A549 (cell line): ENCODE data around the gene LRFN3.

ENCODE experiments used
- CHD2 ChIP-seq: fragments of 150-350 bp; IDR thresholded peaks from 2 replicates; pipeline ENCODE4 v1.6.1; 2014; ENCODE audit warnings: low read length; ENCODE audit not compliant: partially characterized antibody
- EHMT2 ChIP-seq: fragments of 200-600 bp; sonication (generic); IDR thresholded peaks from 2 replicates; pipeline ENCODE4 v1.6.1; 2016; ENCODE audit warnings: antibody characterized with exemption, low read depth, mild to moderate bottlenecking, moderate library complexity
- EP300 ChIP-seq, 2 experiments: fragments of >200 bp; sonication (Bioruptor Twin); formaldehyde crosslinking; IDR thresholded peaks; 2 replicates in 1 of 2; 3 replicates in 1 of 2; pipeline ENCODE4 v1.6.1; 2016 to 2017
- JUN ChIP-seq, 2 experiments: fragments of >200 bp; sonication (Bioruptor Twin); formaldehyde crosslinking; IDR thresholded peaks; 2 replicates in 1 of 2; 3 replicates in 1 of 2; pipeline ENCODE4 v1.6.1; 2016 to 2017
- TF ChIP-seq, protein P1 (sequence below): IDR thresholded peaks from 2 replicates; pipeline ENCODE4 v1.6.1; 2012
- TF ChIP-seq, protein P2 (sequence below): fragments of 250-450 bp; sonication (Bioruptor Pico); IDR thresholded peaks from 2 replicates; pipeline ENCODE4 v1.5.0; 2021; ENCODE audit warnings: mild to moderate bottlenecking, moderate library complexity, borderline replicate concordance
- TF ChIP-seq, protein P3 (sequence below): fragments of 450-650 bp; IDR thresholded peaks from 2 replicates; pipeline ENCODE4 v1.6.1; 2014; ENCODE audit warnings: antibody characterized with exemption
- TF ChIP-seq, protein P4 (sequence below): fragments of >200 bp; sonication (Bioruptor Twin); formaldehyde crosslinking; IDR thresholded peaks from 3 replicates; pipeline ENCODE4 v1.5.1; 2016

DNA sequence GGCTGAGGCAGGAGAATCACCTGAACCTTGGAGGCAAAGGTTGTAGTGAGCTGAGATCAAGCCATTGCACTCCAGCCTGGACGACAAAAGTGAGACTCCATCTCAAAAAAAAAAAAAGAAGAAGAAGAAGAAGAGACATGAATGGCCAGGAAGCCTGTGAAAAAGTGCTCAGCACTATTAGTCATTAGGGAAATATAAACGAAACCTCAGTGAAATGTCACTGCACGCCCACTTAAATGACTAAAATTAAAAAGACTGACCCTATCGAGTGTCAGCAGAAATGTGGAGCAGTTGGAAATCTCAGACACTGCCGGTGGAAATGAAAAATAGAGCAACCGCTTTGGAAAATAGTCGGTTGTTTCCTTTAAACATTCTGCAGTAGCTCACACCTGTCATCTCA lies 22.6 kb upstream of the LRFN3 start:
- TF ChIP-seq, protein P1, sequence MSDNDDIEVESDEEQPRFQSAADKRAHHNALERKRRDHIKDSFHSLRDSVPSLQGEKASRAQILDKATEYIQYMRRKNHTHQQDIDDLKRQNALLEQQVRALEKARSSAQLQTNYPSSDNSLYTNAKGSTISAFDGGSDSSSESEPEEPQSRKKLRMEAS: no peak
- no peak for TF ChIP-seq EP300 (IDR thresholded peaks at IDR 0.05)
- no peak for TF ChIP-seq JUN (IDR thresholded peaks at IDR 0.05)
- TF ChIP-seq, protein P2, sequence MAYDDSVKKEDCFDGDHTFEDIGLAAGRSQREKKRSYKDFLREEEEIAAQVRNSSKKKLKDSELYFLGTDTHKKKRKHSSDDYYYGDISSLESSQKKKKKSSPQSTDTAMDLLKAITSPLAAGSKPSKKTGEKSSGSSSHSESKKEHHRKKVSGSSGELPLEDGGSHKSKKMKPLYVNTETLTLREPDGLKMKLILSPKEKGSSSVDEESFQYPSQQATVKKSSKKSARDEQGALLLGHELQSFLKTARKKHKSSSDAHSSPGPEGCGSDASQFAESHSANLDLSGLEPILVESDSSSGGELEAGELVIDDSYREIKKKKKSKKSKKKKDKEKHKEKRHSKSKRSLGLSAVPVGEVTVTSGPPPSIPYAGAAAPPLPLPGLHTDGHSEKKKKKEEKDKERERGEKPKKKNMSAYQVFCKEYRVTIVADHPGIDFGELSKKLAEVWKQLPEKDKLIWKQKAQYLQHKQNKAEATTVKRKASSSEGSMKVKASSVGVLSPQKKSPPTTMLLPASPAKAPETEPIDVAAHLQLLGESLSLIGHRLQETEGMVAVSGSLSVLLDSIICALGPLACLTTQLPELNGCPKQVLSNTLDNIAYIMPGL: no peak
- TF ChIP-seq EHMT2: no peak
- TF ChIP-seq, protein P3, sequence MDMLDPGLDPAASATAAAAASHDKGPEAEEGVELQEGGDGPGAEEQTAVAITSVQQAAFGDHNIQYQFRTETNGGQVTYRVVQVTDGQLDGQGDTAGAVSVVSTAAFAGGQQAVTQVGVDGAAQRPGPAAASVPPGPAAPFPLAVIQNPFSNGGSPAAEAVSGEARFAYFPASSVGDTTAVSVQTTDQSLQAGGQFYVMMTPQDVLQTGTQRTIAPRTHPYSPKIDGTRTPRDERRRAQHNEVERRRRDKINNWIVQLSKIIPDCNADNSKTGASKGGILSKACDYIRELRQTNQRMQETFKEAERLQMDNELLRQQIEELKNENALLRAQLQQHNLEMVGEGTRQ: no peak
- TF ChIP-seq, protein P4, sequence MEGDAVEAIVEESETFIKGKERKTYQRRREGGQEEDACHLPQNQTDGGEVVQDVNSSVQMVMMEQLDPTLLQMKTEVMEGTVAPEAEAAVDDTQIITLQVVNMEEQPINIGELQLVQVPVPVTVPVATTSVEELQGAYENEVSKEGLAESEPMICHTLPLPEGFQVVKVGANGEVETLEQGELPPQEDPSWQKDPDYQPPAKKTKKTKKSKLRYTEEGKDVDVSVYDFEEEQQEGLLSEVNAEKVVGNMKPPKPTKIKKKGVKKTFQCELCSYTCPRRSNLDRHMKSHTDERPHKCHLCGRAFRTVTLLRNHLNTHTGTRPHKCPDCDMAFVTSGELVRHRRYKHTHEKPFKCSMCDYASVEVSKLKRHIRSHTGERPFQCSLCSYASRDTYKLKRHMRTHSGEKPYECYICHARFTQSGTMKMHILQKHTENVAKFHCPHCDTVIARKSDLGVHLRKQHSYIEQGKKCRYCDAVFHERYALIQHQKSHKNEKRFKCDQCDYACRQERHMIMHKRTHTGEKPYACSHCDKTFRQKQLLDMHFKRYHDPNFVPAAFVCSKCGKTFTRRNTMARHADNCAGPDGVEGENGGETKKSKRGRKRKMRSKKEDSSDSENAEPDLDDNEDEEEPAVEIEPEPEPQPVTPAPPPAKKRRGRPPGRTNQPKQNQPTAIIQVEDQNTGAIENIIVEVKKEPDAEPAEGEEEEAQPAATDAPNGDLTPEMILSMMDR: no peak
- TF ChIP-seq CHD2: no peak
